Tibial nerve (tissue), 4 donors: Measurements from ENCODE around the gene CALML3. TPM values are rescaled to one million over a fixed set of nuclear protein-coding genes. Genes with fewer than 3 reads are reported as not detected.

Source experiments
- DNase-seq, 2 donors: peaks; one replicate each; pipeline ENCODE4 v3.0.0-alpha.2; 2019; ENCODE audit warnings: low spot score in 2 of 2
- H3K27ac ChIP-seq, 4 donors: fragments of 200-600 bp; sonication (generic) in 3 of 4; one replicate each; pipeline ENCODE4 v1.5.1; 2017 to 2019; ENCODE audit warnings: mild to moderate bottlenecking in 1 of 4
- H3K27me3 ChIP-seq, 2 donors: fragments of 200-600 bp; sonication (generic) in 1 of 2; one replicate each; pipeline versions ENCODE4 v1.5.1 to v1.6.0; 2017 to 2019
- H3K36me3 ChIP-seq, 3 donors: fragments of 200-600 bp; sonication (generic); one replicate each; pipeline ENCODE4 v1.5.1; 2018 to 2019
- H3K4me1 ChIP-seq, 4 donors: fragments of 200-600 bp; sonication (generic) in 3 of 4; one replicate each; pipeline ENCODE4 v1.5.1; 2017 to 2019
- H3K4me3 ChIP-seq, 4 donors: fragments of 200-600 bp; sonication (generic) in 3 of 4; one replicate each; pipeline ENCODE4 v1.5.1; 2017 to 2019; ENCODE audit warnings: mild to moderate bottlenecking in 1 of 4, moderate library complexity in 1 of 4
- H3K9me3 ChIP-seq, 4 donors: fragments of 200-600 bp; sonication (generic) in 3 of 4; one replicate each; pipeline ENCODE4 v1.5.1; 2017 to 2019
- CTCF ChIP-seq, 5 experiments: fragments of 200-600 bp in 3 of 5; fragments of 450-650 bp in 2 of 5; sonication (generic) in 3 of 5; IDR thresholded peaks; one replicate each; pipeline ENCODE4 v1.5.1; 2016 to 2019; ENCODE audit warnings: antibody characterized with exemption in 5 of 5, mild to moderate bottlenecking in 3 of 5, moderate library complexity in 2 of 5
- EP300 ChIP-seq, 2 donors: sonication (generic); formaldehyde crosslinking; IDR thresholded peaks; one replicate each; pipeline ENCODE4 v1.6.1; 2017; ENCODE audit warnings: antibody characterized with exemption in 2 of 2, mild to moderate bottlenecking in 1 of 2
- POLR2A ChIP-seq, 2 donors: fragments of 450-650 bp; IDR thresholded peaks; one replicate each; pipeline ENCODE4 v1.6.1; 2017; ENCODE audit warnings: antibody characterized with exemption in 2 of 2, mild to moderate bottlenecking in 2 of 2, moderate library complexity in 2 of 2
- WGBS, 2 donors: methylation state at CpG; one replicate each; pipeline ENCODE4 v1.1.5; 2018; 5-methylcytosine and 5-hydroxymethylcytosine counted together
- total RNA-seq, 4 donors: library from RNA; depleted of rRNA; stranded (reverse); fragments of >200 nt; gene quantifications; one replicate each; pipeline ENCODE4 v1.1.0, GENCODE V29; 2016

The CALML3 gene
- total RNA-seq, 4 donors from 2014 or later = not detected

GRCh38 chr10:5478694-5479305 is 46.0 kb upstream of the CALML3 start:
- DNase-seq = no peak
- no peak for TF ChIP-seq CTCF (IDR thresholded peaks at IDR 0.05)
- TF ChIP-seq POLR2A (IDR thresholded peaks at IDR 0.05) = no peak
- TF ChIP-seq EP300 (IDR thresholded peaks at IDR 0.05) = no peak
- no peak overlapping the region for H3K4me3 ChIP-seq
- H3K36me3 ChIP-seq = no peaks in the 10 kb centered on the region
- H3K9me3 ChIP-seq = no peaks in the 10 kb centered on the region
- H3K27ac ChIP-seq = no peak overlapping the region
- WGBS, 2 donors = 88 to 93% methylated on average over 15 to 18 of the region's 18 CpGs
- no peaks in the 10 kb centered on the region for H3K27me3 ChIP-seq
- H3K4me1 ChIP-seq = no peaks in the 10 kb centered on the region

GRCh38 chr10:5479481-5480161 is 45.1 kb upstream of the CALML3 start:
- Histone ChIP-seq H3K36me3 (no peaks in the 10 kb centered on the region), H3K27ac (no peak overlapping the region), H3K27me3 (no peaks in the 10 kb centered on the region), H3K9me3 (no peaks in the 10 kb centered on the region), H3K4me1 (no peaks in the 10 kb centered on the region), H3K4me3 (no peak overlapping the region)
- TF ChIP-seq POLR2A (IDR thresholded peaks at IDR 0.05) (no peak), CTCF (IDR thresholded peaks at IDR 0.05) (no peak), EP300 (IDR thresholded peaks at IDR 0.05) (no peak)
- DNase-seq = no peak
- 81 to 89% methylated on average over 7 to 14 of the region's 14 CpGs for WGBS, 2 donors

- Histone ChIP-seq H3K4me3 (no peak overlapping the region), H3K36me3 (no peaks in the 10 kb centered on the region), H3K4me1 (no peaks in the 10 kb centered on the region), H3K9me3 (no peaks in the 10 kb centered on the region), H3K27ac (no peak overlapping the region), H3K27me3 (no peaks in the 10 kb centered on the region)
- TF ChIP-seq POLR2A (IDR thresholded peaks at IDR 0.05) = no peak
- no peak for TF ChIP-seq CTCF (IDR thresholded peaks at IDR 0.05)
- no peak for TF ChIP-seq EP300 (IDR thresholded peaks at IDR 0.05)
- WGBS, 2 donors = 87 to 88% methylated on average over 21 of the region's 21 CpGs
- DNase-seq = no peak
Observed at GRCh38 chr10:5480162-5480941, 44.4 kb upstream of the CALML3 start.

GRCh38 chr10:5481121-5481520 is 43.6 kb upstream of the CALML3 start:
- H3K27ac ChIP-seq = no peak overlapping the region
- no peaks in the 10 kb centered on the region for H3K9me3 ChIP-seq
- H3K36me3 ChIP-seq = no peaks in the 10 kb centered on the region
- no peaks in the 10 kb centered on the region for H3K27me3 ChIP-seq
- WGBS, 2 donors = 85 to 92% methylated on average over 12 of the region's 12 CpGs
- DNase-seq = no peak
- no peaks in the 10 kb centered on the region for H3K4me1 ChIP-seq
- TF ChIP-seq POLR2A (IDR thresholded peaks at IDR 0.05) (no peak), EP300 (IDR thresholded peaks at IDR 0.05) (no peak), CTCF (IDR thresholded peaks at IDR 0.05) (no peak)
- H3K4me3 ChIP-seq = no peak overlapping the region

- Histone ChIP-seq H3K9me3 (no peaks in the 10 kb centered on the region), H3K4me1 (no peaks in the 10 kb centered on the region), H3K4me3 (no peak overlapping the region), H3K27ac (no peak overlapping the region), H3K27me3 (no peaks in the 10 kb centered on the region), H3K36me3 (no peaks in the 10 kb centered on the region)
- DNase-seq = no peak
- whole genome bisulfite sequencing, 2 donors = 84 to 86% methylated on average over 9 of the region's 9 CpGs
- TF ChIP-seq POLR2A (IDR thresholded peaks at IDR 0.05) (no peak), EP300 (IDR thresholded peaks at IDR 0.05) (no peak), CTCF (IDR thresholded peaks at IDR 0.05) (no peak)
Observed at GRCh38 chr10:5482016-5482415, 42.7 kb upstream of the CALML3 start.
